ENCODE measurements around the gene MMAB.

GRCh38 chr12:109607618-109608017 lies 34.3 kb upstream of the MMAB start:
- no peak for TF ChIP-seq YY1 (IDR thresholded peaks at IDR 0.05; ENCODE audit: insufficient read depth, insufficient read length)
- no peak for TF ChIP-seq SUZ12 (IDR thresholded peaks at IDR 0.05; ENCODE audit: extremely low read depth, insufficient read depth, insufficient read length)
- no peak for TF ChIP-seq ZNF274 (IDR thresholded peaks at IDR 0.05; ENCODE audit: low read depth, low read length)
